Ascending aorta (tissue), 2 donors: ENCODE measurements around the gene LYPLAL1. TPM values are rescaled to one million over a fixed set of nuclear protein-coding genes. Genes with fewer than 3 reads are reported as not detected.

Experiments
- DNase-seq, 2 donors: peaks; one replicate each; pipeline ENCODE4 v3.0.0-alpha.2; 2019; ENCODE audit warnings: low spot score in 2 of 2
- H3K27ac ChIP-seq, 2 donors: fragments of 200-600 bp; sonication (generic); one replicate each; pipeline ENCODE4 v1.5.1; 2016 to 2017; ENCODE audit warnings: mild to moderate bottlenecking in 1 of 2
- H3K27me3 ChIP-seq: fragments of 200-600 bp; sonication (generic); one replicate; pipeline ENCODE4 v1.5.1; 2017
- H3K36me3 ChIP-seq, 2 donors: fragments of 200-600 bp; sonication (generic); one replicate each; pipeline ENCODE4 v1.5.1; 2016
- H3K4me1 ChIP-seq, 2 donors: fragments of 200-600 bp; sonication (generic); one replicate each; pipeline ENCODE4 v1.5.1; 2016 to 2017; ENCODE audit warnings: mild to moderate bottlenecking in 1 of 2
- H3K4me3 ChIP-seq, 2 donors: fragments of 200-600 bp; sonication (generic); one replicate each; pipeline ENCODE4 v1.5.1; 2016 to 2017; ENCODE audit warnings: mild to moderate bottlenecking in 1 of 2
- H3K9me3 ChIP-seq, 2 donors: fragments of 200-600 bp; sonication (generic); one replicate each; pipeline ENCODE4 v1.5.1; 2016
- intact Hi-C: fragments of 100-400 bp; cut with DNase I; formaldehyde crosslinking; loops from one replicate; pipeline ENCODE4 v1.15.1; 2023
- total RNA-seq: library from RNA; depleted of rRNA; stranded (reverse); fragments of >200 nt; gene quantifications from one replicate; pipeline ENCODE4 v1.1.0, GENCODE V29; 2016
- TF ChIP-seq, protein P1 (sequence below), 3 experiments: fragments of 200-600 bp in 2 of 3; fragments of 450-650 bp in 1 of 3; sonication (generic) in 2 of 3; IDR thresholded peaks; one replicate each; pipeline ENCODE4 v1.5.1; 2016 to 2019; ENCODE audit warnings: antibody characterized with exemption in 3 of 3, mild to moderate bottlenecking in 1 of 3, moderate library complexity in 1 of 3

The LYPLAL1 gene
- total RNA-seq, 1 donor from 2014 or later = 27.5 TPM

DNA sequence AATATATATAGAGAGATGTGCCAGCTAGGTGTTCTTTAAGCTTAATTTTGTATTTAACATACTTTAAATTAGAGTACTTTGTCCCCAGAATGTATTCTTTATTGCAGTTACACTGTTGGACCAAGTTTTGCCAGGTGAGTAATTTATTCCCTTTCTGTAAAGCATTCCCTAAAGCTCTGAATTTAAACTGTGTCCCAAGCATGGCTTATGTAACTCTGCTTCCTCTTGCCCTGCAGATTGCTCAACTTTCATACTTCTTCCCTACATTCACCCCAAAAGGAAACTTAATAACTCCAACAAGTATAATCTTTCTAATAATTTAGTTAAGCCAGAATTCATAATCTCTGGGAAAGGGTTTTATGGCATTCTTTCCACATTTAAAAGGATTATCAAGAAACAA, 5.6 kb downstream of the LYPLAL1 start:
- intact Hi-C loops = loop anchor here (10.0 kb wide), 2 partner anchors 114 to 714 kb away; no protein-coding TSS in a partner anchor
- Histone ChIP-seq H3K27me3 (no peaks in the 10 kb centered on the region), H3K4me3 (no peak overlapping the region), H3K9me3 (no peaks in the 10 kb centered on the region), H3K4me1 (peaks cover 0 to 14% of the 10 kb centered on the region in 2 donors), H3K36me3 (peaks cover 0 to 3% of the 10 kb centered on the region in 2 donors), H3K27ac (peak overlapping the region in 1 of 2 donors; percentile 36)
- TF ChIP-seq, protein P1, sequence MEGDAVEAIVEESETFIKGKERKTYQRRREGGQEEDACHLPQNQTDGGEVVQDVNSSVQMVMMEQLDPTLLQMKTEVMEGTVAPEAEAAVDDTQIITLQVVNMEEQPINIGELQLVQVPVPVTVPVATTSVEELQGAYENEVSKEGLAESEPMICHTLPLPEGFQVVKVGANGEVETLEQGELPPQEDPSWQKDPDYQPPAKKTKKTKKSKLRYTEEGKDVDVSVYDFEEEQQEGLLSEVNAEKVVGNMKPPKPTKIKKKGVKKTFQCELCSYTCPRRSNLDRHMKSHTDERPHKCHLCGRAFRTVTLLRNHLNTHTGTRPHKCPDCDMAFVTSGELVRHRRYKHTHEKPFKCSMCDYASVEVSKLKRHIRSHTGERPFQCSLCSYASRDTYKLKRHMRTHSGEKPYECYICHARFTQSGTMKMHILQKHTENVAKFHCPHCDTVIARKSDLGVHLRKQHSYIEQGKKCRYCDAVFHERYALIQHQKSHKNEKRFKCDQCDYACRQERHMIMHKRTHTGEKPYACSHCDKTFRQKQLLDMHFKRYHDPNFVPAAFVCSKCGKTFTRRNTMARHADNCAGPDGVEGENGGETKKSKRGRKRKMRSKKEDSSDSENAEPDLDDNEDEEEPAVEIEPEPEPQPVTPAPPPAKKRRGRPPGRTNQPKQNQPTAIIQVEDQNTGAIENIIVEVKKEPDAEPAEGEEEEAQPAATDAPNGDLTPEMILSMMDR (IDR thresholded peaks at IDR 0.05) = no peak
- no peak for DNase-seq

DNA sequence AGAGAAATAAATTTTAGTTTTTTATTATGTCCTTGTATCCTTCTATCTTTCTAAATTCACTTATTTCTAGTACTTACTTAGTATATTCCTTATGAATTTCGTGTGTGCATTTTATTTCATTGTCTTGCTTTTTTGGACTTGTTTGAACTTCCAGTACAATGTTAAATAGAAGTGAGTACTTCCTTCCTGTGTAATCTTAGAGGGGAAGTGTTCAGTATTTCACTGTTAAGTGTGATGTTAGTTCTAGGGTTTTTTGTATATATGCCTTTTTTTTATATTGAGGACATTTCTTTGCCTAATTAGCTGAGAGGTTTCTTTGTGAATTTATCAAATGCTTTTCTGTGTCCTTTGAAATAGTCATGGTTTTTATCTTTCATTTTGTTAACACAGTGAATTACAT, 10.7 kb downstream of the LYPLAL1 start:
- peak overlapping the region in 1 of 2 donors; percentile 9 for H3K27ac ChIP-seq
- TF ChIP-seq, protein P1 (IDR thresholded peaks at IDR 0.05) = no peak
- intact Hi-C loops = no loop called here

DNA sequence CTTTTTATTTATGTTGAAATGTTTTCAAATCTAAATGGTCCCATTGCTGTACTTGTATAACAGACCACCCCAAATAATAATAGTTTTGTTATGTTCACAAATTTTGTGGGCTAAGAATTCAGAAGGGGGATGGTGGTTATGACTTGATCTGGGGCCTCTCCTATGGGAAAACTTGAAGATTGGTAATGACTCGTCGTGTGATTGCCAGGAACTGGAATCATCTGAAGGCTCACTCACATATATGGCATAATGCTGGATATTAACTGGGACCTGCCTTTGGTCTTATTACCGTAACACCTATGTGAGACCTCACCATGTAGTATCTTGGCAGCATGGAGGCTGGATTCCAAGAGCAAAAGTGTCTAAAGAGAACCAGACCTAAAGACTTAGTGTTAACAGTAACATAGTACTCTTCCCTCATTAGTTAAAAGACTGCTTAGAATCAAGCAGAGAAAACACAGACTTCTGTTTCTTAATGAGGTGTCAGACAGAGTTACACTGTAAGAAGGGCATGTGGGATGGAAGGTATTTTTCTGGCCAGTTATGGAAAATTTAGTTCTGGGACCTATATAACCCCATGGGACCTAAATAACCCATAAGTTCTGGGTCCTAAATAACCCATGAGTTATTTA, 11.9 kb downstream of the LYPLAL1 start:
- Histone ChIP-seq H3K36me3 (peaks cover 0 to 3% of the 10 kb centered on the region in 2 donors), H3K27ac (peak overlapping the region; percentile 1 to 25), H3K27me3 (no peaks in the 10 kb centered on the region), H3K4me1 (peaks cover 0 to 8% of the 10 kb centered on the region in 2 donors), H3K4me3 (no peak overlapping the region), H3K9me3 (no peaks in the 10 kb centered on the region)
- TF ChIP-seq, protein P1 (IDR thresholded peaks at IDR 0.05) = no peak
- intact Hi-C loops = loop anchor here (5.0 kb wide), 1 partner anchor 112 kb away; no protein-coding TSS in a partner anchor
- DNase-seq = no peak

More for the DNA sequence above, 10.7 kb downstream of the LYPLAL1 start:
- no peak for DNase-seq
- Histone ChIP-seq H3K27me3 (no peaks in the 10 kb centered on the region), H3K9me3 (no peaks in the 10 kb centered on the region), H3K36me3 (peaks cover 0 to 3% of the 10 kb centered on the region in 2 donors), H3K4me3 (no peak overlapping the region), H3K4me1 (peaks cover 0 to 5% of the 10 kb centered on the region in 2 donors)

DNA sequence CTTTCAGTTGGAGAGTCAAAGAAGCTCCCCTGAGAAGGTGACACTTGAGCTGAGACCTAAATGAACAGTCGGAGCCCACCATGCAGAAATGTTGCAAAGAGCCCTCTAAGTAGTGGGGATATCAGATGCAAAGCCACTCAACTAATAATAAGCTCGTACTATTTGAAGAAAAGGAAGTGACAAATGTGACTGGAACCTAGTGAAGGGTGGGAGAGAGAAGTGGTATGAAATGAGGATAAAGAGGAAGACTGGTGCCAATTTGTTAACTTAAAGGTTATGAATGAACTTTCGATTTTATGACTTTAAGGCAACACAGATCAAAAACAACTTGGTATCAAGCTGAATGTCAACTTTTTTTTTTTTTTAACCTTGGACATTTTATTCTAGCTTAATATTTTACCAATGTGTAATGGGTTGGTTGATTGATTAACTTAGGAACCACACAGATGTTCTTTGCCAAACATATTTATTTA, 14.7 kb downstream of the LYPLAL1 start:
- TF ChIP-seq, protein P1 (IDR thresholded peaks at IDR 0.05) = no peak
- Histone ChIP-seq H3K9me3 (no peaks in the 10 kb centered on the region), H3K36me3 (no peaks in the 10 kb centered on the region), H3K4me1 (peaks cover 0 to 8% of the 10 kb centered on the region in 2 donors), H3K4me3 (peak overlapping the region in 1 of 2 donors; percentile 50), H3K27me3 (no peaks in the 10 kb centered on the region), H3K27ac (peak overlapping the region; percentile 75 to 82)
- DNase-seq = no peak
- intact Hi-C loops = loop anchor here (5.0 kb wide), 1 partner anchor 109 kb away; no protein-coding TSS in a partner anchor

DNA sequence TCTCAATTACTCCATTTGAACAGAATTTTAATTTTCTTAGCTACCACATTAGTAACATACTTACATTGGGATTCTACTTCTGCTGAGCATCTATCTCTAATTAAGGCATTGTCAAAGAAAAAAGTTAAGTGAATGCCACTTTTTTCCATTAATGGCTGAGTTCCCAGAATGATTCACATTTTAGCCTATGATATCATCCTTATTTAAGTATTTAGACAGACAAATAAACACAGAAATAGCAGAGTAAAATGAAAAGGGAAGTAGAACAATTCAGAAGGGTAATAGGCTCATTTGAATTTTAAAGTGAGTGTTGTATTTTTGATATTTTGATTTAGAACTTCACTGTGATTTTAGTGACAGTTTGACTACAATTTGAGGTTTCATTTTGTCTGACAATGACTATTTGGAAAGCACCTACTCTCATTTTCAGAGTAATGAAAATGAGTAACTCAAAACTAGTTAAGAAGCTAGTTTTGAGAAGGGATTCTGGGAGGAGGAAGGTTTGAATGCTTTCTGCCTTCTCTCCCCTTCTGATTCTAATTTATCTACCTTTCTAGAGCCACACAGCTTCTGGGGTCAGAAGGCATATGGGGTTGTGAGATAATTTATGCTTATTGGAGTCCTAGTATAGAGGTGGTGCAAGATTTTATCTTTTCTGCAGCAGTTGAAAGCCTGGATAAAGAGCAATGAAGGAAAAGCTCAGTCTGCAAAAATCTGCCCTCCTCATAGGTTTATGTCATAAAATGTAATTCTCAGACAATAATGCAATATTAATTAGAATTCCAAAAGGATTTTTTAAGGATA, 15.5 kb downstream of the LYPLAL1 start:
- Histone ChIP-seq H3K4me3 (peak overlapping the region in 1 of 2 donors; percentile 27), H3K27me3 (no peaks in the 10 kb centered on the region), H3K36me3 (no peaks in the 10 kb centered on the region), H3K4me1 (peaks cover 0 to 8% of the 10 kb centered on the region in 2 donors), H3K9me3 (no peaks in the 10 kb centered on the region), H3K27ac (peak overlapping the region; percentile 75 to 82)
- TF ChIP-seq, protein P1 (IDR thresholded peaks at IDR 0.05) = no peak
- no peak for DNase-seq
- intact Hi-C loops = loop anchor here (5.0 kb wide), 1 partner anchor 108 kb away; no protein-coding TSS in a partner anchor
